Upper lobe of left lung (tissue), 6 donors: Measurements from ENCODE around the gene IGFBP7. TPM values are rescaled to one million over a fixed set of nuclear protein-coding genes. Genes with fewer than 3 reads are reported as not detected.

Experiments used
- ATAC-seq, 2 donors: fragments of 200-7000 bp; cut with Tn5 transposase; one replicate each; pipeline ENCODE4 v1.9.1; 2022; ENCODE audit warnings: mild to moderate bottlenecking in 2 of 2, moderate library complexity in 2 of 2; ENCODE audit not compliant: low FRiP score in 2 of 2
- DNase-seq, 2 donors: peaks; one replicate each; pipeline ENCODE4 v3.0.0-alpha.2; 2019 to 2020
- H3K27ac ChIP-seq, 4 donors: fragments of 200-600 bp; sonication (generic); one replicate each; pipeline ENCODE4 v1.5.1; 2016 to 2019
- H3K27me3 ChIP-seq, 4 donors: fragments of 200-600 bp; sonication (generic); one replicate each; pipeline ENCODE4 v1.5.1; 2017 to 2019
- H3K36me3 ChIP-seq, 4 donors: fragments of 200-600 bp; sonication (generic); one replicate each; pipeline ENCODE4 v1.5.1; 2016 to 2019
- H3K4me1 ChIP-seq, 4 donors: fragments of 200-600 bp; sonication (generic); one replicate each; pipeline ENCODE4 v1.5.1; 2018 to 2019
- H3K4me3 ChIP-seq, 4 donors: fragments of 200-600 bp; sonication (generic); one replicate each; pipeline ENCODE4 v1.5.1; 2017 to 2019; ENCODE audit warnings: mild to moderate bottlenecking in 2 of 4, moderate library complexity in 1 of 4
- H3K9me3 ChIP-seq, 4 donors: fragments of 200-600 bp; sonication (generic); one replicate each; pipeline ENCODE4 v1.5.1; 2018 to 2019
- EP300 ChIP-seq, 4 donors: sonication (generic); formaldehyde crosslinking; IDR thresholded peaks; one replicate each; pipeline ENCODE4 v1.5.1; 2017; ENCODE audit warnings: antibody characterized with exemption in 4 of 4, control low read depth in 2 of 4
- POLR2A ChIP-seq, 4 donors: fragments of 450-650 bp; IDR thresholded peaks; one replicate each; pipeline ENCODE4 v1.5.1; 2016 to 2017; ENCODE audit warnings: antibody characterized with exemption in 4 of 4, mild to moderate bottlenecking in 2 of 4
- POLR2AphosphoS5 ChIP-seq, 2 donors: sonication (generic); formaldehyde crosslinking; IDR thresholded peaks; one replicate each; pipeline ENCODE4 v1.5.1; 2017; ENCODE audit warnings: antibody characterized with exemption in 2 of 2
- WGBS, 2 donors: methylation state at CpG; one replicate each; pipeline ENCODE4 v1.1.5; 2017 to 2018; 5-methylcytosine and 5-hydroxymethylcytosine counted together
- total RNA-seq, 6 donors: library from RNA; depleted of rRNA in 4 of 6; stranded (reverse); fragments of >200 nt in 4 of 6; gene quantifications; one replicate each; pipeline versions ENCODE4 v1.1.0 to v1.2.1, GENCODE V29; 2016 to 2021
- TF ChIP-seq, protein P1 (sequence below), 6 experiments: fragments of 450-650 bp in 4 of 6; fragments of 200-600 bp in 2 of 6; sonication (generic) in 2 of 6; IDR thresholded peaks; one replicate each; pipeline ENCODE4 v1.5.1; 2016 to 2019; ENCODE audit warnings: antibody characterized with exemption in 6 of 6
- donor health status: DM: no; HTN: no; CAD: no; lungs with moderate emphysema.
- donor health status: DM: no; HTN: yes; CAD: no; lungs with severe emphysema.

The IGFBP7 gene
- total RNA-seq, 6 donors from 2014 or later: 105 to 705 (median 359) TPM

DNA sequence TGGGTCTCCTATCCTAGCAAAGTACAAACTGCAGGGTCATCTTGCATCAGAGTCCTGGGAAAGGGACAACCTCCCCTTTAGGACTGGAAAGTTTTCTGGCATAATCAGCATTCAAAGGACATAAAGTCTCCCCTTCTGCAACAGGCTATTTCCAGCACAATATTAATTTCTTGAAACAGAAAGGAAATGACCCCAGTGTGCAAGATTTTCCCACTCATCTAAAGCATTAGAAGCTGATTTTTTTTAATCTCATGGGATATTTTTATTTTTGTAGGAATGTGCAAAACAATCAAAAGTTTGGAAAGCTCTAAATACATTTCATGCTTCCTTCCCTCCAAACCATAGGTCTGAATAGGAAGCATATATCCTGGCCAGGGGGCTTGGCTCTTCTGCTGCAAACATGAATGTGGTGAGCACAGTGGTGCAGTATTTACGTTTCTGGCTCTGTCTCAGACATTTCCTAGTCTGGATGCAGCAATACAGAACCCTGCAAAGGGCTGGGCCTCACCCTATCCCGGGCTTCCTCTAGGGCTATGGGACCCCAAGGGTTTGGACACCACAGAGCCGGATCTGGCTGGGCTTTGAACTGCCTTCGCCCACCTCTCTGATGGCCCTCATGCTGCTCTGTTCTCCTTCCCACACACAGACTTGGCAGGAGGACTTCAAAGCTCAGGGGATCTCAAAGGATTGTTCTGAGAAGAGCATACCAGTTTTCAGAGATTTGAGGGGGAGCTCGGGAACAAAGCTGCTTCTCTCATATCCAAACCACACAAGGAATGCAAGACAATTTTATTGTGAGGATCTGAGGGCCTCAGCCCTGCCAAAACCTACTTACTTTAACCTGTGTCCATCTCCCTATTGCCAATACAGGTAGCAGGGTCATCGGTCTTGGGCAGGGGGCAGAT lies 66.6 kb downstream of the IGFBP7 start:
- no peak for TF ChIP-seq POLR2A (IDR thresholded peaks at IDR 0.05)
- DNase-seq: no peak
- no peaks in the 10 kb centered on the region for H3K27me3 ChIP-seq
- no peak overlapping the region for H3K4me3 ChIP-seq
- peaks cover 5 to 10% (median 7%) of the 10 kb centered on the region in 4 donors for H3K4me1 ChIP-seq
- peak in 1 of 2 donors; percentile 61 for ATAC-seq
- H3K9me3 ChIP-seq: no peaks in the 10 kb centered on the region
- H3K27ac ChIP-seq: peak overlapping the region; percentile 29 to 70 (median 57)
- WGBS, 2 donors: 68 to 71% methylated on average over 4 to 6 of the region's 6 CpGs
- peaks cover 0 to 3% (median 0%) of the 10 kb centered on the region in 4 donors for H3K36me3 ChIP-seq

DNA sequence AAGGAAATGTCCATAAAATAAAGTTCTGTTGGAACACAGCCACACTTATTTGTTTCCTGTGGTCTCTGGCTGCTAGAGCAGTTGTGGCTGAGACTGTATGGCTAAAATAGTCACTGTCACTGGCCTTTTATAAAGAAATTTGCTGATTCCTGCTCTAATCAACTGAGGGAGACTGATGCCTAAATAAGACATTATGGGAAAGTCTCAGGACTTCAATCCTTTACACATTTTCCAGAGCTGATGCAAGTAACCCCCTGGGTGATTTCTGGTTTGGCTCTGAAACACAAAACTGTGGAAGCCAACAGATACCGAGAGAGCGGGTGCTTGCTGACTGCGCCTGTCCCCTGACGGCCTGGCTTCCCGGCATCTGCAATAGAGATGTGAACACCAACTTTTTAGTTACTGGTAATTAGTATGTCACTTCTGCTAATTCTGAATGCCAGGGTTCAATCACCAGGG lies 67.4 kb downstream of the IGFBP7 start:
- 94 to 96% methylated on average over 5 of the region's 5 CpGs for WGBS, 2 donors
- Histone ChIP-seq H3K4me3 (no peak overlapping the region), H3K36me3 (peaks cover 0 to 3% (median 0%) of the 10 kb centered on the region in 4 donors), H3K9me3 (no peaks in the 10 kb centered on the region), H3K4me1 (peaks cover 5 to 13% (median 7%) of the 10 kb centered on the region in 4 donors), H3K27ac (peak overlapping the region; percentile 29 to 70 (median 48)), H3K27me3 (no peaks in the 10 kb centered on the region)
- TF ChIP-seq, protein P1, sequence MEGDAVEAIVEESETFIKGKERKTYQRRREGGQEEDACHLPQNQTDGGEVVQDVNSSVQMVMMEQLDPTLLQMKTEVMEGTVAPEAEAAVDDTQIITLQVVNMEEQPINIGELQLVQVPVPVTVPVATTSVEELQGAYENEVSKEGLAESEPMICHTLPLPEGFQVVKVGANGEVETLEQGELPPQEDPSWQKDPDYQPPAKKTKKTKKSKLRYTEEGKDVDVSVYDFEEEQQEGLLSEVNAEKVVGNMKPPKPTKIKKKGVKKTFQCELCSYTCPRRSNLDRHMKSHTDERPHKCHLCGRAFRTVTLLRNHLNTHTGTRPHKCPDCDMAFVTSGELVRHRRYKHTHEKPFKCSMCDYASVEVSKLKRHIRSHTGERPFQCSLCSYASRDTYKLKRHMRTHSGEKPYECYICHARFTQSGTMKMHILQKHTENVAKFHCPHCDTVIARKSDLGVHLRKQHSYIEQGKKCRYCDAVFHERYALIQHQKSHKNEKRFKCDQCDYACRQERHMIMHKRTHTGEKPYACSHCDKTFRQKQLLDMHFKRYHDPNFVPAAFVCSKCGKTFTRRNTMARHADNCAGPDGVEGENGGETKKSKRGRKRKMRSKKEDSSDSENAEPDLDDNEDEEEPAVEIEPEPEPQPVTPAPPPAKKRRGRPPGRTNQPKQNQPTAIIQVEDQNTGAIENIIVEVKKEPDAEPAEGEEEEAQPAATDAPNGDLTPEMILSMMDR (IDR thresholded peaks at IDR 0.05): no peak
- TF ChIP-seq POLR2A (IDR thresholded peaks at IDR 0.05): no peak
- TF ChIP-seq EP300 (IDR thresholded peaks at IDR 0.05): no peak
- TF ChIP-seq POLR2AphosphoS5 (IDR thresholded peaks at IDR 0.05): no peak
- DNase-seq: peak in 1 of 2 donors; percentile 29
- peak in 1 of 2 donors; percentile 69 for ATAC-seq

DNA sequence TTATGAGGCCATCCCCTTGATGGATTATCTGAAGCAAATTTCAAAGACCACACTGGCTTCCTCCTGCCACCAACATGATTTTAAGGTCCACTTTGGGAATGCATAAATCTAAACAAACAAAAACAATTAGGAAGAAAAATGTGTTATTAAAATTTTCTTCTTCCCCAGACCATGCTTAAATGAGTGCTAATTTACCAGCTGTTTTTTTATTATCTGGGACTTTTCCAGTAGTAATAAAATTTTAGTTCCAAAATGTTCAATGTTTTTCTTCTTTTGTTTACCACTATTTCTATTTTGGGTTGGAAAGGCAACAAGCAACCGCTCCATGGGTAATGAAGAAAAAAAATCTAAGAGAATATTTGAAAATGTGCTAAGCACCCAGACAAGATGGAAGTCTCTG lies 69.2 kb downstream of the IGFBP7 start:
- WGBS, 2 donors: 81 to 84% methylated on average over 1 of the region's 1 CpG
- DNase-seq (no peak), ATAC-seq (no peak)
- H3K27me3 ChIP-seq: no peaks in the 10 kb centered on the region
- no peak overlapping the region for H3K27ac ChIP-seq
- peaks cover 0 to 3% (median 0%) of the 10 kb centered on the region in 4 donors for H3K36me3 ChIP-seq
- H3K9me3 ChIP-seq: no peaks in the 10 kb centered on the region
- H3K4me1 ChIP-seq: peaks cover 2 to 13% (median 7%) of the 10 kb centered on the region in 4 donors
- no peak overlapping the region for H3K4me3 ChIP-seq
- TF ChIP-seq POLR2AphosphoS5 (IDR thresholded peaks at IDR 0.05): no peak
- no peak for TF ChIP-seq EP300 (IDR thresholded peaks at IDR 0.05)
- no peak for TF ChIP-seq POLR2A (IDR thresholded peaks at IDR 0.05)
- TF ChIP-seq, protein P1 (IDR thresholded peaks at IDR 0.05): no peak

DNA sequence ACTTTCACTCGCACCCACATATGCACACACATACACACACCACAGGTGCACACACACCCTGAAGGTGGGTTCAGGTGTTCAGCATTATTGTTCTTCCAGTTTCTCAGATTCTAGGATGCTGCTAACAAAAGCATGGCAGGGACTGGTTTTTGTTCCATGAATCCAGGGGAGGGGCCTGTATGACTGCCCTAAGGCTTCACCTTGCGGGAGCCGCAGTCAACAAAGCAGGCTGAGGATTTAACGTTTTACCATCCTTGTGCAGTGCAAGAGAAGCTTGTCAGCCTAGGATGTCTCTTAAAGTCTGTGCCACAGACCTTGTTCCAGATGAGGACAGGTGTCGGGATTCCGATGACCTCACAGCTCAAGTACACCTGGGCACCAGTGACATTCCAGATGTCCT lies 69.7 kb downstream of the IGFBP7 start:
- 87 to 92% methylated on average over 6 of the region's 6 CpGs for WGBS, 2 donors
- Histone ChIP-seq H3K9me3 (no peaks in the 10 kb centered on the region), H3K27ac (no peak overlapping the region), H3K27me3 (no peaks in the 10 kb centered on the region), H3K36me3 (peaks cover 0 to 3% (median 0%) of the 10 kb centered on the region in 4 donors), H3K4me3 (no peak overlapping the region), H3K4me1 (peaks cover 2 to 13% (median 7%) of the 10 kb centered on the region in 4 donors)
- TF ChIP-seq, protein P1 (IDR thresholded peaks at IDR 0.05): no peak
- TF ChIP-seq POLR2A (IDR thresholded peaks at IDR 0.05) (no peak), POLR2AphosphoS5 (IDR thresholded peaks at IDR 0.05) (no peak), EP300 (IDR thresholded peaks at IDR 0.05) (no peak)
- ATAC-seq (no peak), DNase-seq (no peak)

DNA sequence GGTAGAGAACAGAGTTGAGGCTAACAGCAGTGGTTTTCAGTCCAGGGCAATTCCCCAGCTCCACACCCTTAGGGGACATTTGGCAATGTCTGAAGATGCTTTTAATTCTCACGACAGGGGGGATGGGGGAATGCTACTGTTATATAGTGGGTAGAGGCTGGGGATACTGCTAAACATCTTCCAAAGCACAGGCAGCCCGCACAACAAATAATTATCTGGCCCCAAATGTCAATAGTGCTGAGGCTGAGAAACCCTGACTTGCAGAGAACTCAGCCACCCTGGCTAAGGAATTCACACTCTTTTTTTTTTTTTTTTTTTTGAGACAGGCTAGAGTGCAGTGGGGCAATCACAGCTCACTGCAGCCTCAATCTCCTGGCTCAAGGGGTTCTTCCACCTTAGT lies 70.8 kb downstream of the IGFBP7 start:
- H3K9me3 ChIP-seq: no peaks in the 10 kb centered on the region
- no peak for DNase-seq
- 71 to 72% methylated on average over 2 of the region's 2 CpGs for WGBS, 2 donors
- no peak overlapping the region for H3K27ac ChIP-seq
- ATAC-seq: no peak
- no peak overlapping the region for H3K4me3 ChIP-seq
- TF ChIP-seq EP300 (IDR thresholded peaks at IDR 0.05) (no peak), POLR2AphosphoS5 (IDR thresholded peaks at IDR 0.05) (no peak), POLR2A (IDR thresholded peaks at IDR 0.05) (no peak)
- TF ChIP-seq, protein P1 (IDR thresholded peaks at IDR 0.05): no peak
- no peaks in the 10 kb centered on the region for H3K27me3 ChIP-seq
- peaks cover 0 to 13% (median 7%) of the 10 kb centered on the region in 4 donors for H3K4me1 ChIP-seq
- peaks cover 0 to 3% (median 0%) of the 10 kb centered on the region in 4 donors for H3K36me3 ChIP-seq
